Endothelial cell of hepatic sinusoid (primary cell): Measurements from ENCODE around the gene DGKB.

Source experiments
- in situ Hi-C: cut with HindIII; loops from 2 replicates; pipeline ENCODE4 v1.10.0; 2017; ENCODE audit warnings: low sequenced_read_pairs

Gene DGKB

GRCh38 chr7:14902589-14903067 lies at the start of gene DGKB:
Gene DGKB (minus strand): TSS chr7:14902751.
- in situ Hi-C loops, result no loop called here

DNA sequence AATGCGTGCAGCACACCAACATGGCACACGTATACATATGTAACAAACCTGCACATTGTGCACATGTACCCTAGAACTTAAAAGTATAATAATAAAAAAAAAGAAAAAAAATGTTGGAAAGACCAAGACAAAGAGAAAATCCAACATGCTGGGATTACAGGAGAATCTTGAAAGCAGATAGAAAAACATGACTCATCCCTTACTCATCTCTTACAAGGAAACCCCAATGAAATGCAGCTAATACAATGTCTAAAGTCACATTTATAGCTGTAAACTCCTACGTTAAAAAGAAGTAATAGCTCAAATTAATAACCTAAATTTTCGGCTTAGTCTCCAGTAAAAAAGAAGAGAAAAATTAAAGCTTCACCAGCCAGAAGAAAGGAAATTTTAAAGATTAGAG lies 47.5 kb upstream of the DGKB start:
- in situ Hi-C loops, result no loop called here

DNA sequence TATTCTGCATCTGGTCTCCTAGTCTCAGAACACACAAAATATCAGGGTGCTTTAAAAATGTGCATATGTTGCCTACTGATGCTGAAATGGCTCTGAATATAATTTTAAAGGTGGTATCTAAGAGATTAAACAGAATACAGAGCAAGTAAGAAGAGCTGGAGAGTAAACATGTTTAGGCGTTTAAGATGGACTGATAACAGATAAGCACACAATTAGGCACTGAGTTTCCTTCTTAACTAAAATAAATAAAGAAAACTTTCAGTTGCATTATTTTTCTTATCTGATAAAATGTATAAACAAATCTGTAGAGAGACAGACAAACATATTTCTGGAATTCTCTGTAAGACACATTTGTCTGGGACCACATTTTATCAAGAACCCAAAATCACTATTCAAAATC lies 35.6 kb upstream of the DGKB start:
- in situ Hi-C loops, result no loop called here

DNA sequence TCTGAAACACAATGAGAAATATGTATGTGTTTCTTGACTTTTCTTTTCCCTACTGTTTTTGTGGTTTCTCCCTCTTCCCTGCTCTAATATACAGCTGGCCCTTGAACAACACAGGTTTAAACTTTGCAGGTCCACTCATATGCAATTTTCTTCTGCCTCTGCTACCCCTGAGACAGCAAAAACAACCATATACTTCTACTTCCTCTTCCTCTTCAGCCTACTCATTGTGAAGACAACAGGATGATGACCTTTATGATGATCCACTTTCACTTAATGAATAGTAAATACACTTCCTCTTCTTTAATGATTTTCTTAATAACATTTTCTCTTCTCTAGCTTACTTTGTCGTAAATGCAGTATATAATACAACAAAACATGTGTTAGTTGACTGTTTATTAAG lies 35.0 kb upstream of the DGKB start:
- in situ Hi-C loops, result no loop called here

DNA sequence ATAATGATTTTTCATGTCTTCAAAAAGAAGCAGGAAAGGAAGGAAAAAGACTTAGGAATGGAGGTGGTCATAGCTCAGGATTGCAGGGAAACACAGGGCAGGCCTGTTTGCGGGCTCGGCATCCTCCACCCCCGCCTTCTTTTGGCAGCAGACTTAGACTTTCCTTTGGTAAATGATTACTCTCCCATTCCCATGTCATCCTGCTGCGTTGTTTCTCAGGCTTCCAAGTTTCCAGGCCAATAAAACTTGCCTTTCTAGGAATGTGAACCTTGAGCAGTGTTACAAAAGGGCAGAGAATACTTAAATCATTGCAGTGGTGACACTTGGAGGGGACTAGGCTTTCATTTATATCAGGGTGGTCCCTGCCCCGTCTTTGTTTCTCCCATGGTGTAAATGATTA lies 34.0 kb upstream of the DGKB start:
- in situ Hi-C loops, result no loop called here

DNA sequence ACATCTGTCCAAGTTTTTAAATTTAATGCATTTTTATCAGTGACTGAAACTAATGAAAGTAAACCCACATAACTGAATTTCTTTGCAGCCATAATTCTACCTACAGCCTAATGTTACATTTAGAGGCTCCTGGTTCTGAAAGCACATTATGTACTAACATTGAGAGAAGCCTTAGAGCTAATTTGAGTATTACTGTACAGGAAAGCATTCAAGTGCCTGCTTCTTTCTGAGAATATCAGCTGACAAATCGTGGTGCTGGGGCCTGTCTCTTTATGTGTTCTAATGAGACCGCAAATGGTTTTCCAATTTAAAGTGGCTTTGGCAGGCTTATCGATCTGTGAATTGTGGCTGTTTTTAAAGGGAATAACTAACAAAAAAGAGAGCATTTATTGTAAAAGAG lies 32.3 kb upstream of the DGKB start:
- in situ Hi-C loops, result no loop called here

GRCh38 chr7:14931511-14932215 lies 29.1 kb upstream of the DGKB start:
- in situ Hi-C loops, result no loop called here

GRCh38 chr7:14924398-14924797 lies 21.8 kb upstream of the DGKB start:
- in situ Hi-C loops, result no loop called here

DNA sequence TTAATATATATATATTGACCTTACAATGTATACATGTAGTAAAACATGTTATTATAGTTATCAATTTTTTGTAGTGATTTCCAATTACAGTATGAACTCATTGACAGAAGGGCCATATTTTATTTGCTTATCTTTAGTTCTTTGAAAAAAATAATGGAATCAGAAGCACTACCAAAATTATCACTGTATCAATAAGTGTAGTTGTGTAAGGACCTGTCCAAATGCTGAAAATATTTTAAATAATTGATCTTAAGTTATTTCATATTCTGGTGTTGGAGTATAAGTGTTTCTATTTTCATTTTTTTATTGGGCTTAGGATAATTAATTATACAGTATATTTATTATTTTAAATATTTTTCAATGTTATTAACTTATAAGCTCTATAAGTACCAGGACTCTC lies 8.5 kb upstream of the DGKB start:
- in situ Hi-C loops, result no loop called here

DNA sequence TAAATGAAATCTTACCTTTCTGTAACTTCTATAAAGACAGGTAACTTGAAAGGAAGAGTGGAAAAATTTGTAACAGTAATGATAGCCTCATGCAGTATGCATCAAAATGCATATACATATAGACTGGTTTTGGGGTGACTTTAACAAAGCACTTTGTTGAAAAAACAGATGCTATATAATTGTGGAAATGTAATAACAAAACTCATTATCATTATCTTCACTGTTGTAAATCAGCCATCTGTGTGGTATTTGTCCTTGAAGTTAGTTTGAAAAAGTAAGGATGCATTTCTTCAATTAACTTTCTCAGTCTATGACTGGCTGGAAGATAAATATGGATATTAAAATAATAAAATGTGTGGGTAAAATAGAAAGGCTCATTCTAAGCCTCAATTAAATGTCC lies 6.1 kb upstream of the DGKB start:
- in situ Hi-C loops, result no loop called here

- in situ Hi-C loops, result no loop called here
Measured at GRCh38 chr7:14905764-14906163, 3.2 kb upstream of the DGKB start.

- in situ Hi-C loops, result no loop called here
Measured at GRCh38 chr7:14900051-14900450, 2.5 kb downstream of the DGKB start.

GRCh38 chr7:14899030-14899429 lies 3.5 kb downstream of the DGKB start:
- in situ Hi-C loops, result no loop called here

GRCh38 chr7:14896461-14896860 lies 6.1 kb downstream of the DGKB start:
- in situ Hi-C loops, result no loop called here

GRCh38 chr7:14894826-14895225 lies 7.7 kb downstream of the DGKB start:
- in situ Hi-C loops, result no loop called here

- in situ Hi-C loops, result no loop called here
Measured at GRCh38 chr7:14892961-14893360, 9.6 kb downstream of the DGKB start.

DNA sequence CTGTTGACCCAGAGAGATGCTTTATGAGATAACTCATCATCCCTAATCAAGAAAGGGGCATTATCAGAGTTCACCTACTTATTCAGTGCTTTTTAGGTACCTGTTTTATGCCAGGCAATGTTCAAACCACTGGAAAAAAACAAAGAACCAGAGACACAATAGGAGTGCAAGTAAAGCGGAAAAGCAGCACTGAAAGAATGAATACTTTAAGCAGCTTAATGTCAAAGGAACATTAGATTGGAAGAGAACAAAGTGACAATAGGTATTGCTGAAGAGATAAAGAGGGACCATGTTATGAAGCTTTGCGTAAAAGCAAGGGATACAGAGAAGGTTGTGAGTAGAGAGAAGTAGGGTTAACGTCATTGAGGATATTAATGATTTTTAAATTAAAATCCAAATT lies 11.3 kb downstream of the DGKB start:
- in situ Hi-C loops, result no loop called here

GRCh38 chr7:14888962-14889361 lies 13.6 kb downstream of the DGKB start:
- in situ Hi-C loops, result no loop called here

DNA sequence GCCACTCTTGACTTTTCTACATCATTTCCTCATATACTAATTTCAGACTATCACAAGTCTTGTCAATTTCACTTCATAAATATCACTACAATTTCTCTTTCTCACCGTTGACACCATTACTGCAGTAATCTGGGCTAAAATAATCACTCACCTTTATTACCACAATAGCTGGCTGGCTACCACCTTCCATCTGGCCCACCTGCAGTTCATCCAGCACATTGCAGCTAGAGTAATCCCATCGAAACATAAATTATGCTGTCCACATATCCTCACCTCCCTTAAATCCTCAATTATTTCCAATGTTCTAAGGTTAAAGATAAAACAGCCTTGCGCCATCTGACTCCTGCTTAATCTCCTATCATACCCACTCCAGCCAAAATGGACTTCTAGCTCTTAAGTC lies 16.0 kb downstream of the DGKB start:
- in situ Hi-C loops, result no loop called here

GRCh38 chr7:14875941-14876587 lies 26.5 kb downstream of the DGKB start:
- in situ Hi-C loops, result no loop called here

DNA sequence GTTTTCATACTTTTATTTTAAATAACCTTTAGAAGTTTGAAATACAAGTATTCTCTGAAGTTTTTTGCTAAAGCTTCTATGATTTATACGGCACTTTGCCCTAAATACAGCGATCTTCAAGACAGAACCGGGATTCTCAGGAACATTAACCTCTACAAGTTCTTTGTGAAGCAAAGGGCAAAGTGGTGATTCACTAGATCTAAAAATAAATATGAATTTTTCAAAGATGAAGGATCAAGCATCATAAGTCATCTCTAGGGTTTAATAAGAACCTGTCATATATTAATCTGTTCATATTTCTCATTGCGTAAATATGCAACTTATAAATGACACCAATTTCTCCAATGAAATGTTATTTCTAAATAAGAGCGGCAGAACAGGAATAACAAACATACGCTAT lies 30.7 kb downstream of the DGKB start:
- in situ Hi-C loops, result no loop called here

DNA sequence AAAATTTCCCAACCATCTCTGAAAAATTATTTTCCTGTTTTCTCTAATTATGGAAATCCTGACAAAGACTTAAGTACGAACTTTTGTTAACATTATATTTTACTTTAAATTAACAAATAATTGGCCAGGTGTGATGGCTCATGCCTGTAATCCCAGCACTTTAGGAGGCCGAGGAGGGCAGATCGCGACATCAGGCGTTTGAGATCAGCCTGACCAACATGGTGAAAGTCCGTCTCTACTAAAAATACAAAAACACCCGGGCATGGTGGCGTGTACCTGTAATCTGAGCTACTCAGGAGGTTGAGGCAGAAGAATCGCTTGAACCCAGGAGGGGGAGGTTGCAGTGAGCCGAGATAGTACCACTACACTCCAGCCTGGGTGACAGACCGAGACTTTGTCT lies 32.2 kb downstream of the DGKB start:
- in situ Hi-C loops, result no loop called here

DNA sequence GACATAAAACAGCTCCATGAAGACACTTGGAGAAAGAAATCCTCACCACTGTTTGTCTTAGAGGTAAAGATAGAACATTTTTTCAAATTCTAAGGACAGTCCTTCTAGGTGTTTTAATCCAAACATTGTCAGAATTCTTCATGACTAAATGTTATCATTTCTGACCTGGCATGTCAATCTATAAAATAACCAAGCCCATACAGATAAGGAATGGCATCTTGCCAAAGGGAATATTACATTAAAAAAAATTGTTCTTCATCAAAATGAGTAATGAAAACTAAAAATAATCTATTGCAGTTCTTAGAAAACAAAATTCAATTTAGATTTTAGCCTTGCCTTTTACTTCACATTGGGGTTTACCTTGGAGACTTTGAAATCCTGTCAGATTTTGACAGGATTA lies 33.6 kb downstream of the DGKB start:
- in situ Hi-C loops, result no loop called here
